CMK (cell line): Measurements from ENCODE around the gene TMEM190.
"Not testable (repeated sequence)": the region's sequence is repeated elsewhere in the genome, so short reads cannot be mapped to it uniquely, and the experiment has no call there.

Source experiments
- DNase-seq: peaks from one replicate; pipeline ENCODE4 v3.0.0-alpha.2; 2010; ENCODE audit warnings: low read depth

The TMEM190 gene

GRCh38 chr19:55391702-55392615 lies 15.3 kb downstream of the TMEM190 start:
- no peak for DNase-seq

GRCh38 chr19:55392820-55393761 lies 16.5 kb downstream of the TMEM190 start:
- no peak for DNase-seq

- DNase-seq = no peak
Measured at GRCh38 chr19:55398200-55398925, 21.7 kb downstream of the TMEM190 start.

GRCh38 chr19:55400281-55401087 lies 23.9 kb downstream of the TMEM190 start:
- DNase-seq = no peak

- not testable (repeated sequence) for DNase-seq
Measured at GRCh38 chr19:55401390-55401789, 24.8 kb downstream of the TMEM190 start.

- no peak for DNase-seq
Measured at GRCh38 chr19:55402509-55402908, 25.9 kb downstream of the TMEM190 start.

GRCh38 chr19:55405638-55406037 lies 29.0 kb downstream of the TMEM190 start:
- no peak for DNase-seq

GRCh38 chr19:55406091-55406825 lies 29.6 kb downstream of the TMEM190 start:
- DNase-seq = no peak

GRCh38 chr19:55406826-55407549 lies 30.4 kb downstream of the TMEM190 start:
- no peak for DNase-seq

GRCh38 chr19:55407550-55407799 lies 30.8 kb downstream of the TMEM190 start, which contains the start of gene UBE2S:
TSS of gene UBE2S (minus strand) at chr19:55407788. CDS start at chr19:55407589, 199 bp downstream.
- not testable (repeated sequence) for DNase-seq

- DNase-seq = peak; percentile 99
Measured at GRCh38 chr19:55407800-55408532, 31.3 kb downstream of the TMEM190 start.

GRCh38 chr19:55408533-55408872 lies 31.9 kb downstream of the TMEM190 start:
- DNase-seq = no peak

GRCh38 chr19:55409179-55409578 lies 32.6 kb downstream of the TMEM190 start:
- not testable (repeated sequence) for DNase-seq

- DNase-seq = no peak
Measured at GRCh38 chr19:55410168-55410567, 33.5 kb downstream of the TMEM190 start.

- no peak for DNase-seq
Measured at GRCh38 chr19:55418185-55418584, 41.6 kb downstream of the TMEM190 start.

GRCh38 chr19:55419103-55419502 lies 42.5 kb downstream of the TMEM190 start:
- no peak for DNase-seq

GRCh38 chr19:55419624-55420236 lies 43.1 kb downstream of the TMEM190 start:
- DNase-seq = no peak

GRCh38 chr19:55421281-55421680 lies 44.7 kb downstream of the TMEM190 start:
- DNase-seq = not testable (repeated sequence)
